ENCODE results near the gene AGBL4. TPM values are rescaled to one million over a fixed set of nuclear protein-coding genes. Genes with fewer than 3 reads are reported as not detected.

The AGBL4 gene
- total RNA-seq, 1 experiment from 2014 or later = not detected

- H3K9me2 ChIP-seq (ENCODE audit: insufficient read depth) = no peaks in the 10 kb centered on the region
- POLR2A ChIA-PET = no interaction called here
- H4K20me1 ChIP-seq (ENCODE audit: insufficient read depth) = no peaks in the 10 kb centered on the region
- ATAC-seq (no peak), DNase-seq (ENCODE audit: low read depth, low spot score) (no peak)
- intact Hi-C loops (cut with micrococcal nuclease) = no loop called here
- no peak overlapping the region for H2AFZ ChIP-seq (ENCODE audit: low read depth, low read length, poor library complexity, severe bottlenecking)
- no peaks in the 10 kb centered on the region for H3K4me1 ChIP-seq (ENCODE audit: control insufficient read depth in 1 of 2, insufficient read depth in 2 of 2, low read length in 2 of 2)
- H3K27ac ChIP-seq (ENCODE audit: low read depth, low read length) = no peak overlapping the region
- no peak for TF ChIP-seq ZNF274 (IDR thresholded peaks at IDR 0.05; ENCODE audit: low read depth, low read length)
- H3K36me3 ChIP-seq (ENCODE audit: control insufficient read depth in 1 of 2, insufficient read depth in 2 of 2, low read length in 2 of 2) = no peaks in the 10 kb centered on the region
- H3K9me3 ChIP-seq (ENCODE audit: control insufficient read depth in 1 of 2, insufficient read depth in 1 of 2, low read depth in 1 of 2, low read length in 2 of 2) = no peaks in the 10 kb centered on the region
- H3K27me3 ChIP-seq (ENCODE audit: insufficient read depth, low read length) = no peaks in the 10 kb centered on the region
- RAD21 ChIA-PET (ENCODE audit: low non-redundant PET in 1 of 2, low total read pairs in 2 of 2, uncharacterized antibody in 2 of 2, unreplicated experiment in 2 of 2) = no interaction called here
- no peak overlapping the region for H3K4me3 ChIP-seq (replicated peaks in 1 of 2; ENCODE audit: low read depth in 1 of 2, low read length in 2 of 2)
- CTCF ChIA-PET = no interaction called here
- H3K4me2 ChIP-seq (ENCODE audit: low read length) = no peak overlapping the region
- BruUV-seq (replicated peaks) = no TSS peak
- no peaks in the 10 kb centered on the region for H3K79me2 ChIP-seq (ENCODE audit: insufficient read depth, low read length)
- no peak overlapping the region for H3K9ac ChIP-seq (ENCODE audit: low read length)
These were observed 1233.4 kb downstream of the AGBL4 start for GRCh38 chr1:48790397-48790796.

- BruUV-seq (replicated peaks) = no TSS peak
- Histone ChIP-seq H2AFZ (ENCODE audit: low read depth, low read length, poor library complexity, severe bottlenecking) (no peak overlapping the region), H3K27ac (ENCODE audit: low read depth, low read length) (no peak overlapping the region), H4K20me1 (ENCODE audit: insufficient read depth) (no peaks in the 10 kb centered on the region), H3K4me1 (ENCODE audit: control insufficient read depth in 1 of 2, insufficient read depth in 2 of 2, low read length in 2 of 2) (no peaks in the 10 kb centered on the region), H3K79me2 (ENCODE audit: insufficient read depth, low read length) (no peaks in the 10 kb centered on the region), H3K4me2 (ENCODE audit: low read length) (no peak overlapping the region), H3K9ac (ENCODE audit: low read length) (no peak overlapping the region), H3K9me3 (ENCODE audit: control insufficient read depth in 1 of 2, insufficient read depth in 1 of 2, low read depth in 1 of 2, low read length in 2 of 2) (no peaks in the 10 kb centered on the region), H3K27me3 (ENCODE audit: insufficient read depth, low read length) (no peaks in the 10 kb centered on the region), H3K4me3 (replicated peaks in 1 of 2; ENCODE audit: low read depth in 1 of 2, low read length in 2 of 2) (no peak overlapping the region), H3K9me2 (ENCODE audit: insufficient read depth) (no peaks in the 10 kb centered on the region), H3K36me3 (ENCODE audit: control insufficient read depth in 1 of 2, insufficient read depth in 2 of 2, low read length in 2 of 2) (no peaks in the 10 kb centered on the region)
- ChIA-PET CTCF (no interaction called here), RAD21 (ENCODE audit: low non-redundant PET in 1 of 2, low total read pairs in 2 of 2, uncharacterized antibody in 2 of 2, unreplicated experiment in 2 of 2) (no interaction called here), POLR2A (no interaction called here)
- no peak for TF ChIP-seq CBX3 (IDR thresholded peaks at IDR 0.05; ENCODE audit: low read depth)
- no peak for TF ChIP-seq MAX (IDR thresholded peaks at IDR 0.05)
- no peak for TF ChIP-seq RAD21 (IDR thresholded peaks at IDR 0.05; ENCODE audit: low read depth)
- TF ChIP-seq CTCF (IDR thresholded peaks at IDR 0.05 in 2 of 3, conservative IDR thresholded peaks at IDR 0.05 in 1 of 3; ENCODE audit: borderline replicate concordance in 1 of 3, insufficient read depth in 1 of 3, low read depth in 2 of 3, low read length in 2 of 3) = no peak
- TF ChIP-seq CEBPB (IDR thresholded peaks at IDR 0.05; ENCODE audit: low read depth) = no peak
- no peak for TF ChIP-seq JUND (IDR thresholded peaks at IDR 0.05)
- TF ChIP-seq TCF7L2 (IDR thresholded peaks at IDR 0.05; ENCODE audit: borderline replicate concordance, extremely low read depth, insufficient read depth, insufficient read length) = no peak
- TF ChIP-seq ELF1 (IDR thresholded peaks at IDR 0.05; ENCODE audit: borderline replicate concordance, low read depth) = no peak
- no peak for TF ChIP-seq ZFX (IDR thresholded peaks at IDR 0.05)
- TF ChIP-seq EZH2 (IDR thresholded peaks at IDR 0.05) = no peak
- no peak for TF ChIP-seq EZH2phosphoT487 (IDR thresholded peaks at IDR 0.05; ENCODE audit: borderline replicate concordance)
- no peak for TF ChIP-seq SIN3A (IDR thresholded peaks at IDR 0.05; ENCODE audit: low read depth)
- no peak for TF ChIP-seq YY1 (IDR thresholded peaks at IDR 0.05; ENCODE audit: extremely low read depth, insufficient replicate concordance, low read depth, low read length)
- TF ChIP-seq ZBTB33 (IDR thresholded peaks at IDR 0.05; ENCODE audit: extremely low read depth, insufficient replicate concordance, low read length) = no peak
- no peak for TF ChIP-seq ATF3 (IDR thresholded peaks at IDR 0.05)
- TF ChIP-seq SP1 (IDR thresholded peaks at IDR 0.05; ENCODE audit: low read depth) = no peak
- intact Hi-C loops (cut with micrococcal nuclease) = no loop called here
- no peak for ATAC-seq
- DNase-seq (ENCODE audit: low read depth, low spot score) = no peak
These were observed 1233.9 kb downstream of the AGBL4 start for GRCh38 chr1:48789903-48790302.

All from HCT116 (cell line).